KOPT-K1 (cell line): ENCODE measurements around the gene XAGE3.
"Not testable (repeated sequence)": the region's sequence is repeated elsewhere in the genome, so short reads cannot be mapped to it uniquely, and the experiment has no call there.

Experiments
- H3K27ac ChIP-seq: fragments of 200-600 bp; sonication (generic); 2 replicates; pipeline ENCODE4 v1.5.1; 2016; ENCODE audit warnings: antibody characterized with exemption, mild to moderate bottlenecking, low read depth, low read length; ENCODE audit not compliant: poor library complexity, severe bottlenecking
- H3K36me3 ChIP-seq: fragments of 200-600 bp; sonication (generic); 2 replicates; pipeline ENCODE4 v1.5.1; 2017; ENCODE audit warnings: antibody characterized with exemption, mild to moderate bottlenecking, low read length, moderate library complexity; ENCODE audit not compliant: insufficient read depth
- H3K9me3 ChIP-seq: fragments of 200-600 bp; sonication (generic); 2 replicates; pipeline ENCODE4 v1.5.1; 2017; ENCODE audit warnings: antibody characterized with exemption, low read length, mild to moderate bottlenecking; ENCODE audit not compliant: insufficient read depth, poor library complexity, severe bottlenecking

XAGE3 gene

GRCh38 chrX:52873825-52874224 is 5.9 kb upstream of the XAGE3 start:
- not testable (repeated sequence) for H3K9me3 ChIP-seq, H3K27ac ChIP-seq, H3K36me3 ChIP-seq

- no peaks in the 10 kb centered on the region for H3K36me3 ChIP-seq
- no peak overlapping the region for H3K27ac ChIP-seq
- H3K9me3 ChIP-seq: no peaks in the 10 kb centered on the region
Observed at GRCh38 chrX:52870046-52870445, 2.2 kb upstream of the XAGE3 start.

GRCh38 chrX:52865343-52865998 is 2.4 kb downstream of the XAGE3 start:
- no peak overlapping the region for H3K27ac ChIP-seq
- H3K36me3 ChIP-seq: no peaks in the 10 kb centered on the region
- no peaks in the 10 kb centered on the region for H3K9me3 ChIP-seq

- not testable (repeated sequence) for H3K9me3 ChIP-seq, H3K36me3 ChIP-seq, H3K27ac ChIP-seq
Observed at GRCh38 chrX:52856991-52857525, 10.8 kb downstream of the XAGE3 start.

GRCh38 chrX:52852110-52852860 is 15.6 kb downstream of the XAGE3 start:
- no peaks in the 10 kb centered on the region for H3K36me3 ChIP-seq

GRCh38 chrX:52843619-52844018 is 24.3 kb downstream of the XAGE3 start:
- not testable (repeated sequence) for H3K9me3 ChIP-seq, H3K27ac ChIP-seq, H3K36me3 ChIP-seq

More at GRCh38 chrX:52852110-52852860, 15.6 kb downstream of the XAGE3 start:
- no peak overlapping the region for H3K27ac ChIP-seq
- H3K9me3 ChIP-seq: no peaks in the 10 kb centered on the region

- H3K36me3 ChIP-seq: no peaks in the 10 kb centered on the region
- H3K27ac ChIP-seq: no peak overlapping the region
- no peaks in the 10 kb centered on the region for H3K9me3 ChIP-seq
Observed at GRCh38 chrX:52839137-52839536, 28.7 kb downstream of the XAGE3 start.

GRCh38 chrX:52830551-52830950 is 37.3 kb downstream of the XAGE3 start:
- no peaks in the 10 kb centered on the region for H3K9me3 ChIP-seq
- no peaks in the 10 kb centered on the region for H3K36me3 ChIP-seq
- no peak overlapping the region for H3K27ac ChIP-seq

GRCh38 chrX:52824608-52825007 is 43.3 kb downstream of the XAGE3 start:
- Histone ChIP-seq H3K36me3 (no peaks in the 10 kb centered on the region), H3K9me3 (no peaks in the 10 kb centered on the region), H3K27ac (no peak overlapping the region)

- H3K27ac ChIP-seq: no peak overlapping the region
- H3K9me3 ChIP-seq: no peaks in the 10 kb centered on the region
- H3K36me3 ChIP-seq: no peaks in the 10 kb centered on the region
Observed at GRCh38 chrX:52821079-52821760, 46.7 kb downstream of the XAGE3 start.

- no peaks in the 10 kb centered on the region for H3K9me3 ChIP-seq
- H3K27ac ChIP-seq: no peak overlapping the region
- H3K36me3 ChIP-seq: no peaks in the 10 kb centered on the region
Observed at GRCh38 chrX:52819788-52820187, 48.1 kb downstream of the XAGE3 start.
